HepG2 (cell line): ENCODE measurements around the gene SGMS1. TPM values are rescaled to one million over a fixed set of nuclear protein-coding genes. Genes with fewer than 3 reads are reported as not detected.
A peak's percentile ranks its signal among the peaks of the same experiment; 100 is the strongest.

Source experiments
- SMYD3 ChIP-seq: sonication (generic); formaldehyde crosslinking; IDR thresholded peaks from 2 replicates; pipeline ENCODE4 v1.8.1; 2023; ENCODE audit warnings: mild to moderate bottlenecking, missing genetic modification reagents
- ZBTB46 ChIP-seq: sonication (generic); formaldehyde crosslinking; IDR thresholded peaks from 2 replicates; pipeline ENCODE4 v1.4.0; 2020; ENCODE audit warnings: mild to moderate bottlenecking, missing genetic modification reagents, borderline replicate concordance
- polyA plus RNA-seq, 8 experiments: library from polyadenylated mRNA; depleted of rRNA in 3 of 8; stranded (reverse) in 7 of 8; unstranded in 1 of 8; fragments of >200 nt; fragmentation: Illumina TruSeq in 4 of 8; extraction: Trizol in 4 of 8; gene quantifications; 2 replicates each; pipeline versions ENCODE4 v1.2.1 to v1.2.3, GENCODE V29; 2011 to 2016; ENCODE audit warnings: low read depth in 4 of 8, missing spikeins in 1 of 8, mixed read lengths in 1 of 8; ENCODE audit not compliant: insufficient read depth in 1 of 8
- total RNA-seq, 5 experiments: library from RNA; depleted of rRNA; stranded (reverse); fragments of >200 nt; fragmentation: Illumina TruSeq; extraction: Trizol; gene quantifications; 2 replicates each; pipeline ENCODE4 v1.2.3, GENCODE V29; 2016; ENCODE audit warnings: low read depth in 1 of 5
- TF ChIP-seq, protein P1 (sequence below), 2 experiments: fragments of 450-650 bp in 1 of 2; sonication (generic) in 1 of 2; formaldehyde crosslinking in 1 of 2; IDR thresholded peaks; 2 replicates each; pipeline versions ENCODE4 v1.6.1 to v1.8.0; 2016 to 2022; ENCODE audit warnings: antibody characterized with exemption in 1 of 2, mild to moderate bottlenecking in 1 of 2, missing genetic modification reagents in 1 of 2
- TF ChIP-seq, protein P2 (sequence below), 2 experiments: sonication (generic) in 1 of 2; formaldehyde crosslinking in 1 of 2; IDR thresholded peaks; 2 replicates each; pipeline versions ENCODE4 v1.6.1 to v1.9.0; 2014 to 2022; ENCODE audit warnings: antibody characterized with exemption in 1 of 2, borderline replicate concordance in 1 of 2, inconsistent platforms in 1 of 2, low read depth in 1 of 2, missing genetic modification reagents in 1 of 2
- TF ChIP-seq, protein P3 (sequence below): sonication (generic); formaldehyde crosslinking; IDR thresholded peaks from 2 replicates; pipeline ENCODE4 v1.5.0; 2020; ENCODE audit warnings: mild to moderate bottlenecking, missing genetic modification reagents

SGMS1 gene
- total and polyA plus RNA-seq, 2 of the 13 experiments (the other 11 are each of a cell fraction or from before 2014, with no cell fraction given) = 6.5 to 15.1 TPM

DNA sequence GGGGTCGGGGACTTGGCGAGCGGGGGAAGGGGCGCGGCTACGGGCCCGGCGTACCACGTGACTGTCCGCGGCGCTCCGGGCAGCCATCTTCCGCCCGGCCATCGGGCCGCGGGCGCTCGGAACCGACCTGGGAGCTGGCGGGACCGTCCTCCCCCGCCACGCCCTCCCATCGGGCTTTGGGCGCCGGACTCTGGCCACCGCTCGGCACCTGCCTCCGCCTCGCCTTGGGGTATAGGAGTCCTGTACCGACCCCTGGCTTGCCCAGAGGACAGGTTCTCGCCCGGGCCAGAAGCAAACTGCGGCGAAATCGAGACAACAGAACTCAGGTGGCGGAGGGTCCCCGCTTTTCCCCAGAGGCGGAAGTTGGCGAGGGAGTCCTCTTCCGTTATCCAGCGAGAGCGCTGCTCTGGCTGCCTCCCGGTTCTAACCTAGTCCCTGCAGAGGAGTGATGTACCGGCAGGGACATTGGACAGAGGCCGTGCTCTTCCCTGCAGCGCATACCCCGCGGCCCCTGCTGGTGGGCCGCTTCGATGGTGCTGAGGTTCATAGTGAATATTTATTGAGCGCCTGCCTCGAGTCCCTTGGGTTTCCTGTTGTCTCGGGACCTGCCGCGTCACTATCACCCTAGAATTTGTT is 1.2 kb upstream of the SGMS1 start (continued):
- TF ChIP-seq, protein P1, sequence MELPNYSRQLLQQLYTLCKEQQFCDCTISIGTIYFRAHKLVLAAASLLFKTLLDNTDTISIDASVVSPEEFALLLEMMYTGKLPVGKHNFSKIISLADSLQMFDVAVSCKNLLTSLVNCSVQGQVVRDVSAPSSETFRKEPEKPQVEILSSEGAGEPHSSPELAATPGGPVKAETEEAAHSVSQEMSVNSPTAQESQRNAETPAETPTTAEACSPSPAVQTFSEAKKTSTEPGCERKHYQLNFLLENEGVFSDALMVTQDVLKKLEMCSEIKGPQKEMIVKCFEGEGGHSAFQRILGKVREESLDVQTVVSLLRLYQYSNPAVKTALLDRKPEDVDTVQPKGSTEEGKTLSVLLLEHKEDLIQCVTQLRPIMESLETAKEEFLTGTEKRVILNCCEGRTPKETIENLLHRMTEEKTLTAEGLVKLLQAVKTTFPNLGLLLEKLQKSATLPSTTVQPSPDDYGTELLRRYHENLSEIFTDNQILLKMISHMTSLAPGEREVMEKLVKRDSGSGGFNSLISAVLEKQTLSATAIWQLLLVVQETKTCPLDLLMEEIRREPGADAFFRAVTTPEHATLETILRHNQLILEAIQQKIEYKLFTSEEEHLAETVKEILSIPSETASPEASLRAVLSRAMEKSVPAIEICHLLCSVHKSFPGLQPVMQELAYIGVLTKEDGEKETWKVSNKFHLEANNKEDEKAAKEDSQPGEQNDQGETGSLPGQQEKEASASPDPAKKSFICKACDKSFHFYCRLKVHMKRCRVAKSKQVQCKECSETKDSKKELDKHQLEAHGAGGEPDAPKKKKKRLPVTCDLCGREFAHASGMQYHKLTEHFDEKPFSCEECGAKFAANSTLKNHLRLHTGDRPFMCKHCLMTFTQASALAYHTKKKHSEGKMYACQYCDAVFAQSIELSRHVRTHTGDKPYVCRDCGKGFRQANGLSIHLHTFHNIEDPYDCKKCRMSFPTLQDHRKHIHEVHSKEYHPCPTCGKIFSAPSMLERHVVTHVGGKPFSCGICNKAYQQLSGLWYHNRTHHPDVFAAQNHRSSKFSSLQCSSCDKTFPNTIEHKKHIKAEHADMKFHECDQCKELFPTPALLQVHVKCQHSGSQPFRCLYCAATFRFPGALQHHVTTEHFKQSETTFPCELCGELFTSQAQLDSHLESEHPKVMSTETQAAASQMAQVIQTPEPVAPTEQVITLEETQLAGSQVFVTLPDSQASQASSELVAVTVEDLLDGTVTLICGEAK (IDR thresholded peaks at IDR 0.05) = no peak
- TF ChIP-seq, protein P1 (CRISPR knock-in tag; IDR thresholded peaks at IDR 0.05) = peak; percentile 55; the same call in 1 of the 2 replicates
- TF ChIP-seq, protein P2, sequence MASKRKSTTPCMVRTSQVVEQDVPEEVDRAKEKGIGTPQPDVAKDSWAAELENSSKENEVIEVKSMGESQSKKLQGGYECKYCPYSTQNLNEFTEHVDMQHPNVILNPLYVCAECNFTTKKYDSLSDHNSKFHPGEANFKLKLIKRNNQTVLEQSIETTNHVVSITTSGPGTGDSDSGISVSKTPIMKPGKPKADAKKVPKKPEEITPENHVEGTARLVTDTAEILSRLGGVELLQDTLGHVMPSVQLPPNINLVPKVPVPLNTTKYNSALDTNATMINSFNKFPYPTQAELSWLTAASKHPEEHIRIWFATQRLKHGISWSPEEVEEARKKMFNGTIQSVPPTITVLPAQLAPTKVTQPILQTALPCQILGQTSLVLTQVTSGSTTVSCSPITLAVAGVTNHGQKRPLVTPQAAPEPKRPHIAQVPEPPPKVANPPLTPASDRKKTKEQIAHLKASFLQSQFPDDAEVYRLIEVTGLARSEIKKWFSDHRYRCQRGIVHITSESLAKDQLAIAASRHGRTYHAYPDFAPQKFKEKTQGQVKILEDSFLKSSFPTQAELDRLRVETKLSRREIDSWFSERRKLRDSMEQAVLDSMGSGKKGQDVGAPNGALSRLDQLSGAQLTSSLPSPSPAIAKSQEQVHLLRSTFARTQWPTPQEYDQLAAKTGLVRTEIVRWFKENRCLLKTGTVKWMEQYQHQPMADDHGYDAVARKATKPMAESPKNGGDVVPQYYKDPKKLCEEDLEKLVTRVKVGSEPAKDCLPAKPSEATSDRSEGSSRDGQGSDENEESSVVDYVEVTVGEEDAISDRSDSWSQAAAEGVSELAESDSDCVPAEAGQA (IDR thresholded peaks at IDR 0.05; ENCODE audit: low read depth) = no peak
- TF ChIP-seq, protein P2 (CRISPR knock-in tag; IDR thresholded peaks at IDR 0.05; ENCODE audit: borderline replicate concordance) = no peak; the same call in none of the 2 replicates
- TF ChIP-seq SMYD3 (CRISPR knock-in tag) (0 out of 2 replicates have a peak, but pooled peaks have one; percentile 13), ZBTB46 (no peak)
- TF ChIP-seq, protein P3, sequence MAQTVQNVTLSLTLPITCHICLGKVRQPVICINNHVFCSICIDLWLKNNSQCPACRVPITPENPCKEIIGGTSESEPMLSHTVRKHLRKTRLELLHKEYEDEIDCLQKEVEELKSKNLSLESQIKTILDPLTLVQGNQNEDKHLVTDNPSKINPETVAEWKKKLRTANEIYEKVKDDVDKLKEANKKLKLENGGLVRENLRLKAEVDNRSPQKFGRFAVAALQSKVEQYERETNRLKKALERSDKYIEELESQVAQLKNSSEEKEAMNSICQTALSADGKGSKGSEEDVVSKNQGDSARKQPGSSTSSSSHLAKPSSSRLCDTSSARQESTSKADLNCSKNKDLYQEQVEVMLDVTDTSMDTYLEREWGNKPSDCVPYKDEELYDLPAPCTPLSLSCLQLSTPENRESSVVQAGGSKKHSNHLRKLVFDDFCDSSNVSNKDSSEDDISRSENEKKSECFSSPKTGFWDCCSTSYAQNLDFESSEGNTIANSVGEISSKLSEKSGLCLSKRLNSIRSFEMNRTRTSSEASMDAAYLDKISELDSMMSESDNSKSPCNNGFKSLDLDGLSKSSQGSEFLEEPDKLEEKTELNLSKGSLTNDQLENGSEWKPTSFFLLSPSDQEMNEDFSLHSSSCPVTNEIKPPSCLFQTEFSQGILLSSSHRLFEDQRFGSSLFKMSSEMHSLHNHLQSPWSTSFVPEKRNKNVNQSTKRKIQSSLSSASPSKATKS (CRISPR knock-in tag) = no peak
